Measurements from ENCODE around the gene FDXR.

Gene FDXR

DNA sequence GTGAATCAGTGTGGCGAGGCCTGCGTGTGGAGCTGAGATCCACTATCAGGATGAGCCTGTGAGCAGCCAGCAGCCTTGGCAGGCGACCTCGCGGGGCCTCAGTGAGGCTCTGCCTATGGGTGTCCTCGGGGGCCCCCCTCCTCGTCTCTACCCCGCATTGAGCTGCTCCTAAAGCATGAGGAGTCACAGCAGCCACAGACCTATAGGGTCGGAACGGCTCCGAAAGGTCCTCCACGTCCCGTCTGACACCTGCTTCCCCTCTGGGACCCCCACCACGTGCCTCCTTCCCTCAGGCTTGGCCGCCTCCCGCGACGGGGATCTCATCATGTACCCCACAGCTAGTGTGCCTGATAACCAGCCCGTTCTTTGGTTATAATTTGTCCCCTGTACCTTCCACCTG, 41.9 kb downstream of the FDXR start:
- Histone ChIP-seq H3K4me3 (ENCODE audit: severe bottlenecking) (no peak overlapping the region), H3K27me3 (ENCODE audit: insufficient read depth, poor library complexity, severe bottlenecking) (no peaks in the 10 kb centered on the region), H3K27ac (ENCODE audit: poor library complexity, severe bottlenecking) (no peak overlapping the region), H3K36me3 (ENCODE audit: low read depth) (no peaks in the 10 kb centered on the region), H3K9me3 (ENCODE audit: severe bottlenecking) (no peaks in the 10 kb centered on the region), H3K4me1 (ENCODE audit: insufficient read depth, poor library complexity, severe bottlenecking) (peaks cover 6% of the 10 kb centered on the region)
- no peak for ATAC-seq (ENCODE audit: low read depth)
- no peak for DNase-seq (ENCODE audit: low spot score)
- TF ChIP-seq, protein P1, sequence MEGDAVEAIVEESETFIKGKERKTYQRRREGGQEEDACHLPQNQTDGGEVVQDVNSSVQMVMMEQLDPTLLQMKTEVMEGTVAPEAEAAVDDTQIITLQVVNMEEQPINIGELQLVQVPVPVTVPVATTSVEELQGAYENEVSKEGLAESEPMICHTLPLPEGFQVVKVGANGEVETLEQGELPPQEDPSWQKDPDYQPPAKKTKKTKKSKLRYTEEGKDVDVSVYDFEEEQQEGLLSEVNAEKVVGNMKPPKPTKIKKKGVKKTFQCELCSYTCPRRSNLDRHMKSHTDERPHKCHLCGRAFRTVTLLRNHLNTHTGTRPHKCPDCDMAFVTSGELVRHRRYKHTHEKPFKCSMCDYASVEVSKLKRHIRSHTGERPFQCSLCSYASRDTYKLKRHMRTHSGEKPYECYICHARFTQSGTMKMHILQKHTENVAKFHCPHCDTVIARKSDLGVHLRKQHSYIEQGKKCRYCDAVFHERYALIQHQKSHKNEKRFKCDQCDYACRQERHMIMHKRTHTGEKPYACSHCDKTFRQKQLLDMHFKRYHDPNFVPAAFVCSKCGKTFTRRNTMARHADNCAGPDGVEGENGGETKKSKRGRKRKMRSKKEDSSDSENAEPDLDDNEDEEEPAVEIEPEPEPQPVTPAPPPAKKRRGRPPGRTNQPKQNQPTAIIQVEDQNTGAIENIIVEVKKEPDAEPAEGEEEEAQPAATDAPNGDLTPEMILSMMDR (IDR thresholded peaks at IDR 0.05; ENCODE audit: poor library complexity, severe bottlenecking): no peak

DNA sequence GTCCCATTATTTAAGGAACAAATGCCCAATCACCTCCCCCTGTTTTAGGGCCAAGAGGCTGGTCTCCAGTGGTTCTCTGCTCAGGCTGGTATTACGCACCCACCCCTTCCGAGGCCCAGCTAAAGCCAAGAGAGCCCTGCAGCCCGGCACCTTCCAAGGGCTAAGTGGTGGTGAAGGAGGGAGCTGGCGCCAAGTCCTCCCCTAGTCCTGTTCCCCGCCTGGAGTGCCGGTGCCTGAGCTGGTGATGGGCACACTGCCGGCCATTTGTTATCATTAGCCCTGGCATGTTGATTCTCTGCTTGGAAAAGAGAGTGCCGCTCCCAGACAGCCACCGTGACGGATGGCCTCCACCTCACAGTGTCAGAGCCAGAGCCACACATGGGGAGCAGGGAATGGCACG, 45.0 kb downstream of the FDXR start:
- H3K4me3 ChIP-seq (ENCODE audit: severe bottlenecking): no peak overlapping the region
- no peak for DNase-seq (ENCODE audit: low spot score)
- ATAC-seq (ENCODE audit: low read depth): no peak
- H3K4me1 ChIP-seq (ENCODE audit: insufficient read depth, poor library complexity, severe bottlenecking): no peaks in the 10 kb centered on the region
- no peaks in the 10 kb centered on the region for H3K9me3 ChIP-seq (ENCODE audit: severe bottlenecking)
- no peaks in the 10 kb centered on the region for H3K27me3 ChIP-seq (ENCODE audit: insufficient read depth, poor library complexity, severe bottlenecking)
- TF ChIP-seq, protein P1 (IDR thresholded peaks at IDR 0.05; ENCODE audit: poor library complexity, severe bottlenecking): no peak
- no peaks in the 10 kb centered on the region for H3K36me3 ChIP-seq (ENCODE audit: low read depth)
- no peak overlapping the region for H3K27ac ChIP-seq (ENCODE audit: poor library complexity, severe bottlenecking)

DNA sequence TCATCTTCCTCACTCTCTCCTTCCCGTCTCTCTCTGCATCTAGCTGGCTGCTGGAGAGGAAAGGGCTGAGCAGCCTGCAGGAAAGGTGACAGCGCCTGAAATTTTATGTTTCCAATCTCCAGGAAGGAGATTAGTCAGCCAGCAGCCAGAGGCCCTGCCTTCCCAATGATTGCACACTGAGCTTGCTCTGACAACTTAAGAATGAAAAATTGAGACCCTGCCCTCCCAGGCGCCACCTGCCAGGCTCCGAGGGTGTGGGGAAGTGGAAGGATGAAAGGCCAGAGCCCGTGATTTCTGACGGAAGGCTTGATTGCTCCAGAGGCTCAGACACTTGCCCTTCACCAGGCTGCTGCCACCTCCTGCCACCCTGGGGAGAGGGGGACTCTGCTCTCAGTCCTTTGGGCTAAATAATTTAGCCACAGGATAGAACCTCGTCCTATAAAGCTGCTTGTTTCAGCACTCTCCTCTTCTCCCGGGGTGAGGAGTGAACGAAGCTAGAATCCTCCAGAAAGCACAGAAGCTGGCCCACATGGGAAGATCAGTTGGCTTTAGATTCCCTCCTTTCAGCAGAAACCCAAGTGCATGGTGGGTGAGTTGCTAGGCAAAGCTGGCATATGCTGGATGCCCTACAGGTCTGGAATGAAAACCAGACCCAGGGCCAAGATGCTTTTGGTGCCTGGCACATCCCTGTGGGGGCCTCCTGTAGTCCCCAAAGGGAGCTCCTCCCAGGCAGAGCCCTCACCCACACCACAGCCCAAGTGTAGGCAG, 46.7 kb downstream of the FDXR start:
- H3K9me3 ChIP-seq (ENCODE audit: severe bottlenecking): no peaks in the 10 kb centered on the region
- DNase-seq (ENCODE audit: low spot score) (no peak), ATAC-seq (ENCODE audit: low read depth) (no peak)
- H3K27ac ChIP-seq (ENCODE audit: poor library complexity, severe bottlenecking): no peak overlapping the region
- H3K27me3 ChIP-seq (ENCODE audit: insufficient read depth, poor library complexity, severe bottlenecking): no peaks in the 10 kb centered on the region
- no peak overlapping the region for H3K4me3 ChIP-seq (ENCODE audit: severe bottlenecking)
- TF ChIP-seq, protein P1 (IDR thresholded peaks at IDR 0.05; ENCODE audit: poor library complexity, severe bottlenecking): no peak
- H3K36me3 ChIP-seq (ENCODE audit: low read depth): no peaks in the 10 kb centered on the region
- no peaks in the 10 kb centered on the region for H3K4me1 ChIP-seq (ENCODE audit: insufficient read depth, poor library complexity, severe bottlenecking)

DNA sequence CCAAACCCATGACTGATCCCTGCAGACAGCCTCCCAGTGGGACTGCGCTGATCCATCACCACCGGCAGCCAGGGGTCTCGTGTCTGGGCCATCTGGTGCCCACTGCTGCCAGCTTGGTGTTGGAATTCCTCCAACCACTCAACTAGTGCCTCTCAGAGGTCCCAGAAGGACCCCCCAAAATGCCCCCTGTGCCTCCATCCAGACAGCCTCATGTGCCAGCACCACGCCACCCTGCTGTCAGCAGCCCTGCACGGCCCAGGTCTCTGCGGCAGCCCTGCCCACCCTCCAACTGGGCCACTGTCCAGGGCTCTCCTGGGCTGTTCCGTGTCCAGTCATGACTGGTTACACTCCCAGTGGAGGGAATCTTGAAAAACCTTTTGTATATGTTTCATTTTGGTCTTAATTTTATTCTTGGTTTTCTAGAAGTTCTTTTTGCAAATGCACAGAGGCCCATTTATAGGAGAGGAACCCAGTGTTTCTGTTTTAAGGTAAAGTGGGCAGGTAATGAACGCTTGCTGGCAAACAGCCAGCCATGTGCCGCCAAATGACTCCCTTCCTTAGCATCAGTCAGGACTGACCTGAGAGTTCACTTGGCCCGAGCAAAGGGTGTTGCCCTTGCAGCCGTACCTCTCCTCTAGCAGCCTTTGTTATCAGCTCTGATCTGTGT, 47.7 kb downstream of the FDXR start:
- H3K27me3 ChIP-seq (ENCODE audit: insufficient read depth, poor library complexity, severe bottlenecking): no peaks in the 10 kb centered on the region
- ATAC-seq (ENCODE audit: low read depth) (no peak), DNase-seq (ENCODE audit: low spot score) (no peak)
- no peak overlapping the region for H3K27ac ChIP-seq (ENCODE audit: poor library complexity, severe bottlenecking)
- no peaks in the 10 kb centered on the region for H3K4me1 ChIP-seq (ENCODE audit: insufficient read depth, poor library complexity, severe bottlenecking)
- H3K9me3 ChIP-seq (ENCODE audit: severe bottlenecking): no peaks in the 10 kb centered on the region
- TF ChIP-seq, protein P1 (IDR thresholded peaks at IDR 0.05; ENCODE audit: poor library complexity, severe bottlenecking): no peak
- H3K36me3 ChIP-seq (ENCODE audit: low read depth): no peaks in the 10 kb centered on the region
- no peak overlapping the region for H3K4me3 ChIP-seq (ENCODE audit: severe bottlenecking)

DNA sequence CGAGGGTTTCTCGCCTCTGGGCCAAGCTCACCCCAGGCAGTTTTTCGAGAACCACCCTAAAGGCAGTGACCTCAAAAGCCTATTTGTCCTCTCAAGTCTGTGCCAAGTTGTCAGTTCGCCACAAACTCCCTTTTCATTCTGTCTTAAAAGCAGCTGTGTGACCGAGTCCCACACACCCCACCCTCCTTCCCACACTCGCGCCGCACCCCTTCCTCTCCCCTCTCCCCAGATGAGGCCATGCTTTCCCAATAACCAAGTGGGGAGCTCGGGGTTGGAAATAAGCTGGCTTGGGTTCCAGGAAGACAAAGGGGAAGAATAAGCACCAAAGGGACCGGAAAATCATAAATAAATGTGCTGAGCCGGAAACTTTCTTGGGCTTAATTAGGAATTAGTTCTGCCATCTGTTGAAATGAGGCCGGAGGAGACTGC, 49.8 kb downstream of the FDXR start:
- Histone ChIP-seq H3K27ac (ENCODE audit: poor library complexity, severe bottlenecking) (no peak overlapping the region), H3K4me3 (ENCODE audit: severe bottlenecking) (no peak overlapping the region), H3K36me3 (ENCODE audit: low read depth) (no peaks in the 10 kb centered on the region), H3K4me1 (ENCODE audit: insufficient read depth, poor library complexity, severe bottlenecking) (no peaks in the 10 kb centered on the region), H3K27me3 (ENCODE audit: insufficient read depth, poor library complexity, severe bottlenecking) (no peaks in the 10 kb centered on the region), H3K9me3 (ENCODE audit: severe bottlenecking) (no peaks in the 10 kb centered on the region)
- DNase-seq (ENCODE audit: low spot score) (no peak), ATAC-seq (ENCODE audit: low read depth) (no peak)
- TF ChIP-seq, protein P1 (IDR thresholded peaks at IDR 0.05; ENCODE audit: poor library complexity, severe bottlenecking): no peak
